CD4-positive, alpha-beta T cell treated with Interleukin-2 at 100 ng/mL for 4 hours (primary cell): Measurements from ENCODE around the gene IMPA2.
"Not testable (repeated sequence)": the region's sequence is repeated elsewhere in the genome, so short reads cannot be mapped to it uniquely, and the experiment has no call there.

Experiments
- DNase-seq: peaks from one replicate; pipeline ENCODE4 v3.0.0-alpha.2; 2020; ENCODE audit warnings: low spot score

The IMPA2 gene

GRCh38 chr18:12076424-12077140, 95.3 kb downstream of the IMPA2 start:
- DNase-seq, result no peak

GRCh38 chr18:12077994-12078393, 96.7 kb downstream of the IMPA2 start:
- not testable (repeated sequence) for DNase-seq

- no peak for DNase-seq
Observed at GRCh38 chr18:12079491-12080237, 98.4 kb downstream of the IMPA2 start.
